Measurements from ENCODE around the gene SARS2. TPM values are rescaled to one million over a fixed set of nuclear protein-coding genes. Genes with fewer than 3 reads are reported as not detected.
"Not testable (repeated sequence)": the region's sequence is repeated elsewhere in the genome, so short reads cannot be mapped to it uniquely, and the experiment has no call there.

SARS2 gene
- total and polyA plus RNA-seq, 11 donors, result 9.0 to 29.1 (median 16.7) TPM

DNA sequence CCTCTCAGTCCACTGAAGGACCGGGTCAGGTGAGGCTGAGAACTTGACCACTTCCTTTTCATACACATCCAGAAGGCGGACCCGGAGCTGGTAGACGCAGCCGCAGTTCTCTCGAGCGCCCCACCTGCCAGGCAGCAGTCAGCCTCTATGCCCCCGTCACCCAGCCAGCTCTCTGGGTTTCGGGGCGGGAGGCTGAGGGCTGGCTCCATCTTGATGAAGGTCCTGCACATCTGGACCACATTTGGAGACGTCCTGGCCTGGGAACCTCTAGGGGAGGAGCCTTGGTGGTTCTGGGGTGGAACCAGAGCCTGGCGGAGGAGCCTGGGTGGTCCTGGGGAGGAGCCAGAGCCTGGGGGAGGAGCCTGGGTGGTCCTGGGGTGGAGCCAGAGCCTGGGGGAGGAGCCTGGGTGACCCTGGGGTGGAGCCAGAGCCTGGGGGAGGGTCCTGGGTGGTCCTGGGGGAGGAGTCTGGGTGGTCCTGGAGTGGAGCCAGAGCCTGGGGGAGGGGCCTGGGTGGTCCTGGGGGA lies 14.5 kb upstream of the SARS2 start:
- no peak for ATAC-seq
- no peak for DNase-seq
- WGBS, 4 donors, result 84 to 90% (median 87%) methylated on average over 6 to 12 of the region's 12 CpGs
- Histone ChIP-seq H3K4me1 (peaks cover under 1 to 8% (median 4%) of the 10 kb centered on the region in 12 donors), H3K36me3 (peaks cover 0 to 6% (median 0%) of the 10 kb centered on the region in 9 donors), H3K4me3 (no peak overlapping the region), H3K27me3 (peaks cover 0 to 5% (median 0%) of the 10 kb centered on the region in 9 donors), H3K27ac (no peak overlapping the region), H3K9me3 (no peaks in the 10 kb centered on the region)
- TF ChIP-seq POLR2A (IDR thresholded peaks at IDR 0.05), result no peak
- TF ChIP-seq CTCF (IDR thresholded peaks at IDR 0.05), result no peak
- intact Hi-C loops (cut with DNase I), result loop anchor here in 1 of 10 donors (10.0 kb wide), 1 partner anchor 340 kb away; no protein-coding TSS in a partner anchor

- ATAC-seq, result peak in 1 of 4 donors; percentile 20
Measured at GRCh38 chr19:38942471-38943181, 12.1 kb upstream of the SARS2 start.

GRCh38 chr19:38941979-38942378 lies 11.4 kb upstream of the SARS2 start:
- ATAC-seq (no peak), DNase-seq (no peak)
- H3K4me3 ChIP-seq, result no peak overlapping the region
- no peaks in the 10 kb centered on the region for H3K9me3 ChIP-seq
- no peaks in the 10 kb centered on the region for H3K27me3 ChIP-seq
- WGBS, 4 donors, result 76 to 89% (median 84%) methylated on average over 2 of the region's 2 CpGs
- intact Hi-C loops (cut with DNase I), result loop anchor here in 1 of 10 donors (10.0 kb wide), 1 partner anchor 337 kb away; no protein-coding TSS in a partner anchor
- H3K27ac ChIP-seq, result no peak overlapping the region
- no peaks in the 10 kb centered on the region for H3K4me1 ChIP-seq
- TF ChIP-seq POLR2A (IDR thresholded peaks at IDR 0.05) (no peak), CTCF (IDR thresholded peaks at IDR 0.05) (no peak)
- H3K36me3 ChIP-seq, result peaks cover 0 to 3% (median 0%) of the 10 kb centered on the region in 9 donors

More at GRCh38 chr19:38942471-38943181, 12.1 kb upstream of the SARS2 start:
- Histone ChIP-seq H3K27me3 (no peaks in the 10 kb centered on the region), H3K4me3 (no peak overlapping the region), H3K27ac (no peak overlapping the region), H3K9me3 (no peaks in the 10 kb centered on the region), H3K4me1 (no peaks in the 10 kb centered on the region), H3K36me3 (peaks cover 0 to 6% (median 0%) of the 10 kb centered on the region in 9 donors)
- intact Hi-C loops (cut with DNase I), result loop anchor here in 1 of 10 donors (10.0 kb wide), 1 partner anchor 338 kb away; no protein-coding TSS in a partner anchor
- no peak for DNase-seq
- WGBS, 4 donors, result 80 to 87% (median 86%) methylated on average over 20 of the region's 20 CpGs
- TF ChIP-seq CTCF (IDR thresholded peaks at IDR 0.05) (no peak), POLR2A (IDR thresholded peaks at IDR 0.05) (no peak)

GRCh38 chr19:38941466-38941865 lies 10.9 kb upstream of the SARS2 start:
- intact Hi-C loops (cut with DNase I), result loop anchor here in 1 of 10 donors (10.0 kb wide), 1 partner anchor 337 kb away; no protein-coding TSS in a partner anchor
- not testable (repeated sequence) for H3K9me3 ChIP-seq
- WGBS, 4 donors, result 83 to 87% (median 85%) methylated on average over 5 of the region's 5 CpGs

More at GRCh38 chr19:38941466-38941865, 10.9 kb upstream of the SARS2 start:
- ATAC-seq, DNase-seq, H3K4me3 ChIP-seq, H3K27ac ChIP-seq, H3K4me1 ChIP-seq, H3K27me3 ChIP-seq, H3K36me3 ChIP-seq: not testable (repeated sequence)

Measured in heart left ventricle (tissue), 16 donors.